ENCODE data around the gene ADRA2C.

ADRA2C gene

GRCh38 chr4:3723232-3723642 lies 42.9 kb upstream of the ADRA2C start:
- H3K27ac ChIP-seq (ENCODE audit: insufficient read depth, low read length, poor library complexity, severe bottlenecking) = no peak overlapping the region
- no peaks in the 10 kb centered on the region for H3K4me1 ChIP-seq (ENCODE audit: control insufficient read depth, insufficient read depth, low read length, poor library complexity, severe bottlenecking)
- no peak for DNase-seq
- no peaks in the 10 kb centered on the region for H3K9me3 ChIP-seq (ENCODE audit: control insufficient read depth, low read length)
- H3K4me3 ChIP-seq (ENCODE audit: insufficient read depth, low read depth, low read length, poor library complexity, severe bottlenecking) = no peak overlapping the region
- no peaks in the 10 kb centered on the region for H3K27me3 ChIP-seq (replicated peaks; ENCODE audit: control insufficient read depth, insufficient read depth, low read length, poor library complexity, severe bottlenecking)
- no peaks in the 10 kb centered on the region for H3K36me3 ChIP-seq (ENCODE audit: control insufficient read depth, insufficient read depth, low read length)

- H3K9me3 ChIP-seq (ENCODE audit: control insufficient read depth, low read length) = no peaks in the 10 kb centered on the region
- H3K4me3 ChIP-seq (ENCODE audit: insufficient read depth, low read depth, low read length, poor library complexity, severe bottlenecking) = no peak overlapping the region
- DNase-seq = no peak
- no peak overlapping the region for H3K27ac ChIP-seq (ENCODE audit: insufficient read depth, low read length, poor library complexity, severe bottlenecking)
- no peaks in the 10 kb centered on the region for H3K27me3 ChIP-seq (replicated peaks; ENCODE audit: control insufficient read depth, insufficient read depth, low read length, poor library complexity, severe bottlenecking)
- H3K36me3 ChIP-seq (ENCODE audit: control insufficient read depth, insufficient read depth, low read length) = no peaks in the 10 kb centered on the region
- no peaks in the 10 kb centered on the region for H3K4me1 ChIP-seq (ENCODE audit: control insufficient read depth, insufficient read depth, low read length, poor library complexity, severe bottlenecking)
These were observed 41.6 kb upstream of the ADRA2C start for GRCh38 chr4:3724319-3725231.

- no peaks in the 10 kb centered on the region for H3K9me3 ChIP-seq (ENCODE audit: control insufficient read depth, low read length)
- no peak for DNase-seq
- H3K27me3 ChIP-seq (replicated peaks; ENCODE audit: control insufficient read depth, insufficient read depth, low read length, poor library complexity, severe bottlenecking) = no peaks in the 10 kb centered on the region
- H3K4me1 ChIP-seq (ENCODE audit: control insufficient read depth, insufficient read depth, low read length, poor library complexity, severe bottlenecking) = no peaks in the 10 kb centered on the region
- H3K4me3 ChIP-seq (ENCODE audit: insufficient read depth, low read depth, low read length, poor library complexity, severe bottlenecking) = no peak overlapping the region
- no peak overlapping the region for H3K27ac ChIP-seq (ENCODE audit: insufficient read depth, low read length, poor library complexity, severe bottlenecking)
- H3K36me3 ChIP-seq (ENCODE audit: control insufficient read depth, insufficient read depth, low read length) = no peaks in the 10 kb centered on the region
These were observed 40.0 kb upstream of the ADRA2C start for GRCh38 chr4:3725936-3726870.

GRCh38 chr4:3727847-3728469 lies 38.2 kb upstream of the ADRA2C start:
- no peak for DNase-seq
- Histone ChIP-seq H3K4me1 (ENCODE audit: control insufficient read depth, insufficient read depth, low read length, poor library complexity, severe bottlenecking) (no peaks in the 10 kb centered on the region), H3K36me3 (ENCODE audit: control insufficient read depth, insufficient read depth, low read length) (no peaks in the 10 kb centered on the region), H3K9me3 (ENCODE audit: control insufficient read depth, low read length) (no peaks in the 10 kb centered on the region), H3K27me3 (replicated peaks; ENCODE audit: control insufficient read depth, insufficient read depth, low read length, poor library complexity, severe bottlenecking) (no peaks in the 10 kb centered on the region), H3K27ac (ENCODE audit: insufficient read depth, low read length, poor library complexity, severe bottlenecking) (no peak overlapping the region), H3K4me3 (ENCODE audit: insufficient read depth, low read depth, low read length, poor library complexity, severe bottlenecking) (no peak overlapping the region)

- Histone ChIP-seq H3K4me3 (ENCODE audit: insufficient read depth, low read depth, low read length, poor library complexity, severe bottlenecking) (no peak overlapping the region), H3K36me3 (ENCODE audit: control insufficient read depth, insufficient read depth, low read length) (no peaks in the 10 kb centered on the region), H3K9me3 (ENCODE audit: control insufficient read depth, low read length) (no peaks in the 10 kb centered on the region), H3K27me3 (replicated peaks; ENCODE audit: control insufficient read depth, insufficient read depth, low read length, poor library complexity, severe bottlenecking) (no peaks in the 10 kb centered on the region), H3K27ac (ENCODE audit: insufficient read depth, low read length, poor library complexity, severe bottlenecking) (no peak overlapping the region), H3K4me1 (ENCODE audit: control insufficient read depth, insufficient read depth, low read length, poor library complexity, severe bottlenecking) (no peaks in the 10 kb centered on the region)
- no peak for DNase-seq
These were observed 36.9 kb upstream of the ADRA2C start for GRCh38 chr4:3729188-3729881.

- no peak overlapping the region for H3K4me3 ChIP-seq (ENCODE audit: insufficient read depth, low read depth, low read length, poor library complexity, severe bottlenecking)
- DNase-seq = no peak
- no peaks in the 10 kb centered on the region for H3K27me3 ChIP-seq (replicated peaks; ENCODE audit: control insufficient read depth, insufficient read depth, low read length, poor library complexity, severe bottlenecking)
- no peak overlapping the region for H3K27ac ChIP-seq (ENCODE audit: insufficient read depth, low read length, poor library complexity, severe bottlenecking)
- H3K36me3 ChIP-seq (ENCODE audit: control insufficient read depth, insufficient read depth, low read length) = no peaks in the 10 kb centered on the region
- no peaks in the 10 kb centered on the region for H3K4me1 ChIP-seq (ENCODE audit: control insufficient read depth, insufficient read depth, low read length, poor library complexity, severe bottlenecking)
- no peaks in the 10 kb centered on the region for H3K9me3 ChIP-seq (ENCODE audit: control insufficient read depth, low read length)
These were observed 36.3 kb upstream of the ADRA2C start for GRCh38 chr4:3729882-3730226.

GRCh38 chr4:3730422-3731190 lies 35.6 kb upstream of the ADRA2C start:
- no peaks in the 10 kb centered on the region for H3K27me3 ChIP-seq (replicated peaks; ENCODE audit: control insufficient read depth, insufficient read depth, low read length, poor library complexity, severe bottlenecking)
- H3K9me3 ChIP-seq (ENCODE audit: control insufficient read depth, low read length) = no peaks in the 10 kb centered on the region
- H3K36me3 ChIP-seq (ENCODE audit: control insufficient read depth, insufficient read depth, low read length) = no peaks in the 10 kb centered on the region
- no peak overlapping the region for H3K27ac ChIP-seq (ENCODE audit: insufficient read depth, low read length, poor library complexity, severe bottlenecking)
- no peaks in the 10 kb centered on the region for H3K4me1 ChIP-seq (ENCODE audit: control insufficient read depth, insufficient read depth, low read length, poor library complexity, severe bottlenecking)
- DNase-seq = no peak
- no peak overlapping the region for H3K4me3 ChIP-seq (ENCODE audit: insufficient read depth, low read depth, low read length, poor library complexity, severe bottlenecking)

GRCh38 chr4:3732076-3733028 lies 33.8 kb upstream of the ADRA2C start:
- Histone ChIP-seq H3K36me3 (ENCODE audit: control insufficient read depth, insufficient read depth, low read length) (no peaks in the 10 kb centered on the region), H3K27ac (ENCODE audit: insufficient read depth, low read length, poor library complexity, severe bottlenecking) (no peak overlapping the region), H3K4me1 (ENCODE audit: control insufficient read depth, insufficient read depth, low read length, poor library complexity, severe bottlenecking) (no peaks in the 10 kb centered on the region), H3K9me3 (ENCODE audit: control insufficient read depth, low read length) (no peaks in the 10 kb centered on the region), H3K27me3 (replicated peaks; ENCODE audit: control insufficient read depth, insufficient read depth, low read length, poor library complexity, severe bottlenecking) (no peaks in the 10 kb centered on the region), H3K4me3 (ENCODE audit: insufficient read depth, low read depth, low read length, poor library complexity, severe bottlenecking) (no peak overlapping the region)
- DNase-seq = no peak

All from effector memory CD4-positive, alpha-beta T cell (primary cell).